22Rv1 (cell line): Measurements from ENCODE around the gene PUDP.

Source experiments
- H3K27ac ChIP-seq: fragments of 450-650 bp; 2 replicates; pipeline ENCODE4 v1.5.1; 2017
- CTCF ChIP-seq: fragments of 450-650 bp; IDR thresholded peaks from 2 replicates; pipeline ENCODE4 v1.5.1; 2017; ENCODE audit warnings: mild to moderate bottlenecking
- ZFX ChIP-seq: fragments of 450-650 bp; IDR thresholded peaks from 2 replicates; pipeline ENCODE4 v1.6.1; 2017; ENCODE audit warnings: antibody characterized with exemption, borderline replicate concordance

The PUDP gene

DNA sequence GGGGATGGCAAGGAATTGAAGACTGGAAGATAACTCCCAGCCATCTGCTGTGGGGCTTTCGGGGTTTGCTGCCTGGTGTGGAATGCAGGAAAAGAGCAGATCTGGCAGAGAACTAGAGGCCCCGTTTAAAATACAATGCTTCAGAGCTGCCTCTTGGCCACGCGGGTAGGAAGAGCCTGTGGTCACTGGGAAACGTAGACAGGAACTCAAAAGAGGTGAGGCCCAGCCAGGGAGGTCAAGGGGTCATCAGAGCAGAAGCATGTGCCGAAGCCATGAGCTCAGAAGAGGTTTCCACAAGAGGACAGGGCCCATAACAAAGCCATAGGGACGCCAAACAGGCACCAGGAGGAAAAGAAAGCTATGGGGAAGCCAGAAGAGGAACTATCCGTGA, 14.9 kb downstream of the PUDP start:
- no peak for TF ChIP-seq ZFX
- no peak for TF ChIP-seq CTCF
- H3K27ac ChIP-seq, result 0 out of 2 replicates have a peak overlapping the region, but pooled peaks have one; percentile 42

- H3K27ac ChIP-seq, result peak overlapping the region; percentile 42; the same call in 1 of the 2 replicates
- TF ChIP-seq ZFX (no peak), CTCF (peak; percentile 76)
Measured at GRCh38 chrX:7132335-7133049, 15.5 kb downstream of the PUDP start.

- no peak for TF ChIP-seq CTCF
- no peak for TF ChIP-seq ZFX
- no peak overlapping the region for H3K27ac ChIP-seq
Measured at GRCh38 chrX:7131621-7132020, 16.3 kb downstream of the PUDP start.

- H3K27ac ChIP-seq, result no peak overlapping the region
- TF ChIP-seq ZFX, result no peak
- TF ChIP-seq CTCF, result no peak
Measured at GRCh38 chrX:7127056-7127455, 20.9 kb downstream of the PUDP start.

- peak overlapping the region; percentile 67 for H3K27ac ChIP-seq
- TF ChIP-seq ZFX, result no peak
- TF ChIP-seq CTCF, result no peak
Measured at GRCh38 chrX:7120878-7121219, 27.1 kb downstream of the PUDP start.

DNA sequence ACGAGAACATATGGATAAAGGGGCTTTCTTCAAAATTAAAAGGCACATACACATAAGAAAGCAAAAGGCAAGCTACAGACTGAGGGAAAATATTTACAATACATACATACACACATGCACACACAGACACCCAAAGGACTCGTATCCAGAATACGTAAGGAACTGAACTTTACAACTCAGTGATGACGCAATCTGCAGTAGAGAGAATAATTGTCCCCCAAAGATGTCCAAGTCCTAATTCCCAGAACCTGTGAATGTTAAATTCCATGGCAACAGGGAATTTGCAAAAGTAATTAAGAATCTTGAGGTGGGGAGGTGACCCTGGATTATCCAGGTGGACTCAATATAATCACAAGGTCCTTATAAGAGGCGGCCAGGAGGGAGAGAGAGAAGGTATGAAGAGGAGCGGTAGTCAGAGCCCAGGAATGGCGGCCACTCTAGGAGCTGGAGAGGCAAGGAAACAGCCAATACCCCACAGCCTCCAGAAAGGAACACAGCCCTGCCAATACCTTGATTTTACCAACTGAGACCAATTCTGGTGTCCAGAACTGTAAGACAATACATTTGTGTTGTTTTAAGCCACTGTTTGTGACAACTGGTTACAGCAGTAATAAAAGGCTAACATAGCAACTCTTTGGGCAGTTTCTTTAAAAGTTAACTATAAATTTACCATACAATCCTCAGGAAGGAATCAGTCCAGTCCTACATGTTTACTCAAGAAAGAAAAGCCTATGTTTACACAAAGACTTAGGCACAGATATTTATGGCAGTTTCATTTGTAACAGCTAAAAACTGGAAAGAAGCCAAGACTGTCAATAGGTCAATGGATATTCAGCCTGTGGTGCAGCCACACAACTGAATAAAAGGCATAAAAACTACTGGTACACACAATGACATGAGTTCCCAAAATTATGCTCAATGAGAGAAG, 27.7 kb downstream of the PUDP start:
- TF ChIP-seq ZFX (no peak), CTCF (no peak)
- peak overlapping the region; percentile 67 for H3K27ac ChIP-seq

- no peak for TF ChIP-seq ZFX
- TF ChIP-seq CTCF, result no peak
- no peak overlapping the region for H3K27ac ChIP-seq
Measured at GRCh38 chrX:7117587-7117986, 30.4 kb downstream of the PUDP start.
